NK-92 (cell line): Measurements from ENCODE around the gene PLA2G4D.

Experiments used
- DNase-seq: peaks from one replicate; lab custom pipeline; 2025; ENCODE audit not compliant: unreplicated experiment; lab: John Stamatoyannopoulos, UW

PLA2G4D gene

DNA sequence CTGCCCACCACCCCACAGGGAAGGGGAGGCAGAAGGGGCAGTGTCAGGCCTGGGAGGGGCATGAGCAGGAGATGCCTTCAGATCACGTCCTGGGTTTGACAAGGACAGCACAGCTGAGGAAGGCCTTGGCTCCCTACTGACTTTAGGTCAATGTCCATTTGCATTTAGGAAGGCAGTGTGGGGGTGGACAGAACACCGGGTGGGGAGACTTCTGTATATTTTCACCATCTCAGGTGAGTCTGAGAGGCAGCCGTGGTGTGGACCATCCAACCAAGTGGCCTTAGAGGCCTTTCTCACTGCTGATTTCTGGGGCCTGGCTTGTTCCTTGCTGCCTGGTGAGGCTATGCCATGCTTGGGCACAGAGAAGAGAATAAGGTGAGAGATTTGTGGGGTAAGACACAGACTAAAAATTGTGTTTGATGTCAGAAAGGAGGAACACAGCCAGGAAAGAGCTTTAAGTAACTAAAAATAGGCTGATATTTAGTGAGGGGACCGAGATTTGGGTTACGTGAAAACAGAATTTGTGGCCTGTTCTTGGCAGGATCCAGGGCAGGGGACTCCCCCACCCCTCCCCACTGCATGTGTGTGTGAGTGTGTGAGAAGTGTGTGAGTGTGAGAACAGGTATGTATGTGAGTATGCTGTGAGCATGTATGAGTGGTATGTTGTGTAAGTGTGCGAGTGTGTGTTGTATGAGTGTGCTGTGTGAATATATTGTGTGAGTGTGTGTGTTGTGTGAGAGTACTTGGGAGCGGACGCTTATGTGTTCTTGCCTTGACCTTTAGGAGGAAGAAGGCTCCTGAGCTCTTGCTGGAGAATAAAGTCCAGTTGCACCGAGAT, 61.8 kb downstream of the PLA2G4D start:
- DNase-seq = no peak

DNA sequence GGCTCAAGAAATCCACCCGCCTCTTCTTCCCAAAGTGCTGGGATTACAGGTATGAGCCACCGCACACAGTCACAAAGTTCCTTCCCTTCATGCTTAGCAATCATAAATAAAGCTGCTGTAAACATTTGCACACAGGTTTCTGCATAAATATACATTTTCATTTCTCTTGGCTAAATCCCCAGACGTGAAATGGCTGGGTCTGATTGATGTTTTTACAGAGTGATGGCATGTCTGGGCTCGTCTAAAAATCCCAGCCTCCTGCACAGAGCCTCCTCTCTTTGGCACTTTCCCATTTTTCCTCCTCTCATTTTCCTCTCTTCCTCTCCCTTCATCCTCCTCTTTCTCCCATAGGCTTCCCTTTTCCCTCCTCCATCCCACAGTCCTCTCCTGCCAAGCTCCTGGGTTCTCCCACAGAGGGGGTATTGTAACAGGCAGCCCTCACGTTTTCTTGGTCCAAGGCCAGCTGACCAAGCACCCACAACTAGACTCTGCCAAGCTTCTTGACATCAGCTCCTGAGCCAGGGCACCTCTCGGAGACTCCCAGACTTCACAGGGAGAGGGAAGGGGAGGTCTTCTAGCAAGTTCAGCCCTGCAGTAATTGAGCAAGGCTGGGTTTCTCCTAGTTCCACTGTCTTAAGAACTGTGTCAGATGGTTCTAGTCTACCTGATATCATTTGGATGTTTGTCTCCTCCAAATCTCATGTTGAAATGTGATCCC, 63.0 kb downstream of the PLA2G4D start:
- DNase-seq = no peak

GRCh38 chr15:42027521-42027920, 66.8 kb downstream of the PLA2G4D start:
- no peak for DNase-seq

DNA sequence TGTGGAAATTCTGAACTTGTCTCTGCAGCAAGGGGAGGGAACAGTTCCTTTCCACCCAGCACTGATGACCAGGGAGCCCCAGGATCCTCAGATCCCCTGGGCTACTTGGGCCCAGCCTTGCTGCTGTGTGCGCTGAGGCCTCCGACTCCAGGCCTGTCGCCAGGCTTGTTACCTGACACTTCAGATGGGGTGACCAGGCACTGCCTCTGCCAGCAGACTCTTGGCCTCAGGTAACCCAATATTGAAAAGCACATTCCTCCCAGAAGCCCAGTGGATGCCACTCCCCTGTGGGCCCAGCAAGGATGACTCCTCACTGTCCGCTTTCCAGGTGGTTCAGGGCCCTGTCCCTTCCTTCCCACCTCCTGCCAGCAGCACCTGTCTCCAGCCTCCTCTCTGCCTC, 70.1 kb downstream of the PLA2G4D start:
- no peak for DNase-seq

DNA sequence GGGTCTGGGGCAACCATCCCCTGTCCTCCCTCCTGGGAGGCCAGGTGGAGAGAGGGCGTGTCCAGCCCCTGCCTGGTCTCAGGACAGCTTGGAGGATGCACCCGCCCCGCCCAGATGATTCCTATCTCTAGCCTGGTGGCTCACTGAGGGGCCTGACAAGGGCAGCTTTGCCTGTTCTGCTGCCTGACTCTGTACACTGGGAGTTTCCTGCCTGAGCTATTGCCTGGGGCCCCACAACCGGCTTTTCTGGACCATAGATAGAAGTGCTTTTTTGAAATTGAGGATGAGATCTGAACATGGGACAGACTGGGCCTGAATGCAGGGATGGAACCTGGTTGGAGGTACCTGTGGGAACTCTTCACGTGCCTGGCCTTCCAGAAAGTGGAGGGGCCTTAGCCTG, 72.8 kb downstream of the PLA2G4D start:
- DNase-seq = no peak

GRCh38 chr15:42020713-42021273, 73.6 kb downstream of the PLA2G4D start, which contains the start of gene PLA2G4E:
TSS of gene PLA2G4E (minus strand) at chr15:42021042. CDS start at chr15:42021030, 12 bp downstream.
- no peak for DNase-seq

GRCh38 chr15:42018306-42019224, 75.8 kb downstream of the PLA2G4D start:
- DNase-seq = no peak
